Activated CD4-positive, alpha-beta T cell treated with anti-CD3 and anti-CD28 coated beads, Interleukin-10, Interleukin-2, amounts not matched to agents 100 ng/mL and 50 ng/mL, durations not matched to agents 16 hours and 8 hours (primary cell): ENCODE results near the gene IQSEC1.

Experiments used
- DNase-seq: peaks from one replicate; pipeline ENCODE4 v3.0.0-alpha.2; 2020

Gene IQSEC1

DNA sequence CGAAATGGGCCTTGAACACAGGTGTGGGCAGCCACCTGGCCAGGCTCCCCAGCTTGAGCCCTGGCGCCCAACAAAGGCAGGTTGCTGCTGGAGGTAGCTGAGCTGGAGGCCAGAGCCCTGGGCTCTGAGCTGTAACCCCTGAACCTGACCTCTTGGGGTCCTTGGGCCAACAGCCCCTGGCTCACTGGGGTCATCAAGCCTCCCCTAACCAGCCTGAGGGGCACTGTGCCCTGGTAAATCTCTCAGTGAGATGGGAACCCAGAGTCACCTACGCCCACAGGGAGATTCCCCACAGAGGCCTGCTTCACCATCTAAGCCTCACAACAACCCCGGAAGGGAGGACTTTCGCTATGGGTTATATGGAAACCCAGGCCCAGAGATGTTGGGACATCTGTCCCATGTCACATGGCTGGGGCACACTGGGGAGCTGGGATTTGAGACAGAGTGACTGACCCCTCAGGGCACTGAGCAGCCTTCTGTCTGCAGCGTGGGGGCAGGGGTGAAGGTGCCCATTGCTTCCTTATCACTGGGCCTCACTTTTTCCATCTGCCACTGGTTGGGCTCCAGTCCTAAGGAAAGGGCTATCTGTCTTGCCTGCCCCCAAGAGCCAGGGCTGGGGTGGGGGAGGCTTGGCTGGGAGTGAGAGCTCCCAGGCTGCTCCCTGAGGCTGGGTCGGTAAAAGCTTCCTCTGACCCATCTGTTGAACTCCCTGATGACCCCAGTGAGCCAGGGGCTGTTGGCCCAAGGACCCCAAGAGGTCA lies 59.1 kb downstream of the IQSEC1 start:
- peak; percentile 71 for DNase-seq

DNA sequence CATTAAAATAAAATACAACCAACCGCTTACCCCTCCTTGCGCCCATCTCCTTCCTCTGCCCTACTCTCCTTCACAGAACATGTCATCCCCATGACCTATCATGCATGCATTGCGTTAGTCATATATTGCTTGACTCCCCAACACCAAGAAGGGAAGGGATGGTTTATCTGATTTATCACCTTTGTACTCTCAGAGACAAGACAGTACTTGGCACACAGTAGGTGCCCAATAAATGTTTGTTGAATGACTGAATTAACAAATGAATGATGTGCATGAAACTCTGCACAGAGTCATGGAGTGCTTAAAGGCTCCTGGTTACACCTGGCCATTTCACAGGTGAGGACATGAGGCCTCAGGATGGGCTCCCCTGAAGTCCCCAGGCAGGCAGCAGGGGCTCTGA lies 59.7 kb downstream of the IQSEC1 start:
- peak; percentile 48 for DNase-seq

DNA sequence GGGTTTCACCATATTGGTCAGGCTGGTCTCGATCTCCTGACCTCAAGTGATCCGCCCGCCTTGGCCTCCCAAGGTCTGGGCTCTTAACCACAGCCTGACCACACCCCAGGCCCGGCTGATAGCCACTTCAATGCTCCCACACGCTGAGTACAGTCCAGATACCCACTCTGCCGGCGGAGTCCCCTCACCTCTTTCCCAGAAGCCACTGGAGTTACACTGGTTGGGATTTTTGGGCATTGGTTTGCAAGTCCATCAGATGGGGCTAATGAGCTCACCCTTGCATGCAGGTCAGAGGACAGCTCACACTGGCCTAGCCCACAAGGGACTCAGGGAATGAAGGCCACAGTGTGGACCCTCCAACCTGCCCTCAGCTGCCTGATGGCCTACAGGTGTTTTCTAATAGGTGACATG lies 60.1 kb downstream of the IQSEC1 start:
- no peak for DNase-seq

DNA sequence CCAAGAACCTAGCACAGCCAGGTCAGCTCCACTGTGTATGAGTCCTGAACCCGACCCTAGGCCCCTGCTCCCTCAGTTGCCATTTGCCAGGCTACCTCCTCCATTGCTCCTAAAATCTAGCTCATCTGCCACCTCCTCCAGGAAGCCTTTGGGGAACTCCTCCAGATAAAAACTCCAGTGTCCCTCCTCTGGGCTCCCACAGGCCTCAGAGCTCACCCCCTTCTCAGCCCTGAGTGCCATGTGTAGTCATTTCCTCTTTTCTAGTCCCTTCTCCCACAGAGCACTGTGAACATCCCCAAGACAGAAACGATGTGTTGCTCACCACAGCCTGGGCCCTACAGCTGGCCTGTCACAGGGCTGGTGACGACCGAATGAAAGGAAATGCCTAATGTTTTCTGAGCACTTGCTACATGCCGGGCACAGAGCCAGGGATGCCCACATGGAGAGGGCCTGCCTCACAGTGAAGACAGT lies 61.0 kb downstream of the IQSEC1 start:
- DNase-seq: peak; percentile 82

DNA sequence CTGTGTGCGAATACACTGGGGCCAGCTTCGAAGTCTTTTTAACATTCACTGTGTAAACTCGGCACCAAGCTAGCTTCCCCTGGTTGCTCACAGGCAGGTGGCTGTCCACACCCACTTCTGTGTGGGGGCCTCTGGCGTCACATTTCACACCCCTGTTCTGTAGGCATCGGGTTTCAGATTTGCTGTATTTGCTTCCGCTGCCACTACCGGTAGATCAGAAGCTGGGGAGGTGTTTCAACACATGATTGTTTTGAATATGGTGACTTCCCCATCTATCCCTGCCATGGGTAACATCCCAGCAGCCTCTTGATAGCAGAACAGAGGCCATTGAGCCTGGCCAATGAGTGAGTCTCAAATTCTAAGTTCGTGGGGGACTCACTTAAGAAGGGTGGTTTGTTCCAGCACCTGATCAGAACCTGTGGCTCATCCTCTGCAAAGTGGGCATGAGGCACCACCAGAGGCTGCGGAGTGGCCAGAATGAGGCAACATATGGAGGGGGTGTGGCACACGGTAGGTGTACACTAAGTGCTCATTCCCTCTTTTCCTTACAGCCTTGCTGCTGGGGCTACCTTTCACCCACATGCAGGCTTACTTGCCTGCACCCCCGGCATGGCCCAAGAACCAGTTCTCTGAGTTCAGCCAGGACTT lies 61.5 kb downstream of the IQSEC1 start:
- DNase-seq: peak; percentile 96

DNA sequence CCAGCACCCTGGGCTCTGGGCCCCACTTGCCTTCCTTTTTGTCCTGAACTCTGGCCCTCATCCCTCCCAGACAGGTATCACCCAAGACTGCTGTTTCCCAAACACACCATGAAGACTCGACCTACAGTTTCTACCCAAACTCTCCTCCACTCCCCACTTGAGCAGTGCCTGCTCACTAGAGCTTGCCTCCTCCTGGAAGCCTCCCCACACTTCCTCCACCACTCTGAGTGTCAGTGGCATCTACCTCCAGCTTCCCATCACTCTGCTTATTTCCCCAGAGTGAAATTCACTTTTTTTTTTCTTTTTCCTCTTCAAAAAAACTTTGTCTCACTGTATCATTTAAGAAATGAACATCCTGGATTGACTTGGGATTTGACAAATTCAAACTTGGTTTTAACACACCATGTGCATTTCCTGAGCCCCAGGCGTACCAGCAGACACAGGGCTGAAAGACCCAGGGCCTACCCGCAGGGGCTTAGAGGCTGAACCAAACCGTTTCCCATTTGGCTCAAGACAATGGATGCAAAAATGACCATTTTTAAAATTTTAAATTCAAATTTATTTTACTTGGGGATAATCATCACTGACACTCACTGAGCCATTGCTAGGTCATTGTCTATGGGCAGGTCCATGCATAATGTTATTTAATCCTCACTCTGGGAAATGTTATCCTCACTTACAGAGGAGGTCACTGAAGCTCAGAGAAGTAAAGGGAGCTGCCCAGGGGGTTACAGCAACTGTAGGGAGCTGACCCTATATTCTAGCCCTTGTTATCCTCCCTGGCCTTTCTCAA lies 62.3 kb downstream of the IQSEC1 start:
- DNase-seq: no peak

DNA sequence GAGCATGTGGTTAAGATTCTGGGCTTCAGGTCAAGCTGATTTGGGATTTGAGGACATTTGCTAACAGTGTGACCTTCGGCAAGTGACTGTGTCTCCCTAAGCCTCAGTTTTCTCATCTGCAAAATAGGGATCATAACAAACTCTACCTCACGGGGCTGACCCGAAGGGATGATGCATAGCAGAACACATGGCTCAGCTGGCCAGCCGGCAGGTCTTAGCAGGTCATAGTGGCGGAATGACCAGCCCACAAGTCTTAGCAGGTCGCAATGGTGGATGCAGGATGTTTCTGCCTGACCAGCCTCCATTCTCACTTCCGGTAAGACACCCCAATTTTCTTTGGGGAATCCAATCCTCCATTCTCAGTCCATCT lies 63.3 kb downstream of the IQSEC1 start:
- no peak for DNase-seq

DNA sequence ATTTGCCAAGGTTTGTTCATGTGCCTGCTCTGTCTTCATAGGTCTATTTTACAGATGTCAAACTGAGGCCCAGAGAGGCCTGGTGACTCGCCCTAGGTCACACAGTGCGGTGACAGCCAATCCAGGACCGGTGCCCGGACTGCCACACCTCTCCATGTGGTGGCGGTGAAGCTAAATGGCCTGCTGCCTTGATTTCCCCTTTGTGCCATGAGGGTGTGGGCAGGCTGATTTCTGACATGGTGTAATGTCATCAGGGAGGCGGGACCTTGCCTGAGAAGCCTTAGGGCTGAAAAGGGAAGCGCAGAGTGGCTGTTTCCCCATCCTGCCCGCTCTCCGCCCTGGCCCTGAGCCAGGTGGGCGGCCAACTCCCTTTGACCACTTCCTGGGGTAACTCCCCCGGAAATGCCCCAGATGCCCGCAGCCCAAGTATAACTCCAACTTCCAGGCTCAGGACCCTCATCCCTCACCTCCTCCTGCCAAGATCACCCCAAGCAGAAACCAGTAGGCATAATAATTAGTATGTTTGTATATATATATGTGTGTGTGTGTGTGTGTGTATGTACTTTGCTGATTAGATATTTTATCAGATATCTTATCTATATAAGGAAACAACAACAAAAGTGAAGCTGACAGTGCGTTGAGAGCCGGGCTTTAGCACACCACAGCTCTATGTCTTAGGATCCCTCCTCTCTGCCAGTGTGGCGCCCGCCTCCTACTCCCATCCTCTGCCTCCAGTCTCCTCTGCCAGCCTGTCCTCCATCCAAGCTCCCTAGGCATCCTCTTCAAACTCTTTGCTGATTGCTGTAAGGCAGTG lies 63.9 kb downstream of the IQSEC1 start:
- DNase-seq: peak; percentile 79

DNA sequence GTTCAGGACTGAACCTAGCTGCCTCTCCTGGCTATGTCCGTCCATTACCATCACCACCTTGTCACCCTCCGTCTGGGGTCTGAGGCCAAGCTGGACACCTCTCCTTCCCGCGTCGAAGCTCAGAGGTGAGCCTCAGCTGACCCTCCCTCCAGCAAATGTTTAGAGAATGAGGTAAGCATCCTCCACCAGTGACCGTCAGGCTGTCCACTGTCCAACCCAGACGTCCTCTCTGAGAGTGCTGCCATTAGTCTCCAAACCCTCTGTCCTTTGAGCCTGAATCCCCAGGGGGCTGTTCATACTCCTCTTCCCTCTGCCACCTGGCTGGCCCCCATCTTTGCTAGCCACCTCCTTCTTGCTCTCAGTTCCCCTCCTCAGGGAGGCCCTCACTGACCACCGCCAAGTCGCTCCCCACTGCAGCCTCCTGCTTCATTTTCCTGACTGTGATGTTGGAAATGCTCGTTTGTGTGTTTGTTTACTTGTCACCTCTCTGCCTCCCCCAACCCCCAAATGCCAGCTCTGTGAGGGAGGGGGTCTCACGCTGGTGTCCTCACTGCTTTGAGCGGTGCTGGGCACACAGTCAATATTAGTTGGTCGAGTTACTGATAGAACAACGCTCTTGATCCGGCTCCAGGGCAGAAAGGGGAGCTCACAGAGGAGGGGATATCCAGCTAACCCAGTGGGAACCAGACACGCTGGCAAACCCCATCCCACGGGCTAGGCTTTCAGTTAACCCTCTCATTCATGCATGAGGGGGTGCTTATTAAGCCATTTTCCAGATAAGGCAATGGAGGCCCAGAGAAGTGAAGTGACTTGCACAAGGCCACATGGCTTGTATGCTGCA lies 64.9 kb downstream of the IQSEC1 start:
- no peak for DNase-seq

DNA sequence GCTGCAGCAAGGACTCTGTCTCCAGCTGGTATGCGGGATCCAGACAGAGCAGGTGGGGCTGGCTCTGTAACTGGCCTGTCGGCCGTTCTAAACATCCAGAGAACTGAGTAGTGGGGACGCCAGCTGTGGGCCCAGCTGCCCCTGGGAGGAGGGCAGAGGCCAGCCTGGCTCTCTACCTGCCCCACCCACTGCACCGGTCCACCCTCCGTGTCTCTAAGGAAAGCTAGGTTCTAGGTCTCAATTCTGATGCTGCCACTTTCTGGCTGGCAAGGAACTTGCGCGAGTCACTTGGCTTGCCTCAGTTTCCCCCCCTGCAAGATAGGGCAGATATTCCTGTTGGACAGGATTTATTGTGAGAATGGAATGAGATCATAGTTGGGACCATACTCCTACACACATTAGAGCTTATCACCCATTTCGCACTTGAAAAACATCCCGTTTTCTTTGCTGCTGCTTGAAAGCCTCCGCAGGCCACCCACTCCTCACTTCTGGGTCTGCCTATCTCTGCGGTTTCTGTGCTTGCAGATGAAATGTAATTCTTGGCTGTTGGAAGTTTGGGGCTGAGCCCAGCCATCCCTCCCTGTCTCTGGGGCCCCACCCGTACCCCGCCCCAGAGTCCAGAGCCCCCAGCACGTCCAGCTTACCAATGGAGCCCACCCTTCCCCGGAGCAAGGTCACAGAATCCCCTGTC lies 65.8 kb downstream of the IQSEC1 start:
- DNase-seq: no peak

DNA sequence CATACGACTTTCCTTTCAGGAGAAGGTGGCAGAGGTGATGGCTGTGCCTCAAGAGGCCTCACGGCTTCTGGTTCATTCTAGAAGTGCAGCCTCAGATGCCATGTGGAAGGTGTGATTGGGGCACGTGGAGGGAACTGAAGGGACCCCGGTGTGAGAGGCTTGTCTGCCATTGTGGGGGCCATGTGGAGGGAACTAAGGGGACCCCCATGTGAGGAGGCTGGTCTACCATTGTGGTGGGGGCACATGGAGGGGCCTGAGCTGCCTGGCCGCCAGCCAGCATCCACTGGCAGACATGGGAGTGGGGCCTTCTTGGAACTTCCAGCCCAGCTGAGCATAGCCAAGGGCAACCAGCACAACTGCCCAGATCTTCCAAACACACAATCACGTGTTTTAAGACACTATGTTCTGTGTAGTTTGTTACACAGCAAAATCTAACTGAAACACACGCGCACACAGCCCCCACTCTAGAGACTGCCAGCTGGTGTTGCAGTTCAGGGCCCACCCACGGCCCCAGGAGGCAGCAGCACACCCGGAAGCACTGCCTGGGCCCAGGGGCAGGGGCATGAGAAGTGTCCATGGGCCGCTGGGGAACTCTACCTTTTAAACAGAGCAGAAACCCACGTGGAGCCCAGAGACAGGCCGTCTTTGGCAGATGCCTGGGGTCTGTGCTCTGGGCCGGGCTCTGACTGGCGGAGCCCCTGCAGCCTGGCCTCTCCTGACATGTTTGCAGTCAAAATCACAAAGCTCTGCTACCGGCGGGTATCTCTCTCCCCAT lies 66.8 kb downstream of the IQSEC1 start:
- DNase-seq: no peak

DNA sequence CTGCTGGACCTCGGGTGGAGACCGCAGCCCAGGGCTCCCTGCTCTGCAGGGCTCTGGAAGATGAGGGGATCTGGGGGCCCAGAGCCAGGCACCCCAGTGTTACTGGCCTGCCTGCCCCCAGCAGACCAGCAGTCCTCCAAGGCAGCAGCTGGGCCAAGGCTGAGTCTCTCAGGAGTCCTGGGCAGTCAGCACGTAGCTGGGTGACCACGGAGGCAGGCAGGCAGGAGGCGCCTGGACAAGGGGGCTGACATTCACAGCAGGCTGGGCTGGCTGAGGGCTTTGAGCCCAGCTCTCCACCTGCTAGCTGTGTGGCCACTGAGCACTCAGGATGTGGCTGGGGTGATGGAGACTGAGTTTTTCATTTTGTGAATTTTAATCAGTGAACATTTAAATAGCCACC lies 67.9 kb downstream of the IQSEC1 start:
- no peak for DNase-seq

DNA sequence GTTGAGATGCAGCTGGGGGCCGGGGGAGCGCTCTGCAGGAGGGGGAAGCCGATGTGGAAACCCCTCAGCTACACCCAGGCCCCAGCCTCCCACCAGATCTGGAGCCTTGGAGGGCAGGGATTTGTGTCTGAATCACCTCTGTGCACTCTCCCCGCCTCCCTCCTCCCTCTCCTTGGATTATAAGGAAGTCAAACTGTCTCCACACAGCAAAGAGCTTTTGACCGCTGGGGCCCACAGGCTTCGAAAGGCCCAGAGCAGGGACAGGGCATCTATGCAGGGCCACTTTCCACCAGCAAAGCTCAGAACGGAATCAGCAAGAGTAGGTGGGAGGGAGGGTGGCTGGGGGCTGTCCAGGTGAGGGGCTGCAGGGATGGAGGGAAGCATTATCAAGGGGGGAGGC lies 68.9 kb downstream of the IQSEC1 start:
- DNase-seq: no peak

DNA sequence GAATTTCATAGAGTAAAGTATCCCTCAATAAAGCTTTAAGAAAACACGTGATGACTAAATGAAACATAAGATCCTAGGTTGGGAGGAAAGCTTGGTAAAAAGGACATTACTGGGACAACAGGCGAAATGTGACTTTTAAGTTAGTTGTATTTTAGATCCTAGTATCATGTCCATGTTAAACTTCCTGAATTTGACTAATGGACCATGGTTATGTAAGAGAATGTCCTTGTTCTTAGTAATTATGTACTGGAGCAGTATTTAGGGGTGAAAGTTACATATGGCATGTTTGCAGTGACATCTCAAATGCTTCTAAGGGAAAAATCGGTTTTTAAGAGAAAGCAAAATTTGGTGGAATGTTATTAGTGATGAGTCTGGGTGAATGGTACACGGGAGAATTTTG lies 69.6 kb downstream of the IQSEC1 start:
- DNase-seq: no peak

DNA sequence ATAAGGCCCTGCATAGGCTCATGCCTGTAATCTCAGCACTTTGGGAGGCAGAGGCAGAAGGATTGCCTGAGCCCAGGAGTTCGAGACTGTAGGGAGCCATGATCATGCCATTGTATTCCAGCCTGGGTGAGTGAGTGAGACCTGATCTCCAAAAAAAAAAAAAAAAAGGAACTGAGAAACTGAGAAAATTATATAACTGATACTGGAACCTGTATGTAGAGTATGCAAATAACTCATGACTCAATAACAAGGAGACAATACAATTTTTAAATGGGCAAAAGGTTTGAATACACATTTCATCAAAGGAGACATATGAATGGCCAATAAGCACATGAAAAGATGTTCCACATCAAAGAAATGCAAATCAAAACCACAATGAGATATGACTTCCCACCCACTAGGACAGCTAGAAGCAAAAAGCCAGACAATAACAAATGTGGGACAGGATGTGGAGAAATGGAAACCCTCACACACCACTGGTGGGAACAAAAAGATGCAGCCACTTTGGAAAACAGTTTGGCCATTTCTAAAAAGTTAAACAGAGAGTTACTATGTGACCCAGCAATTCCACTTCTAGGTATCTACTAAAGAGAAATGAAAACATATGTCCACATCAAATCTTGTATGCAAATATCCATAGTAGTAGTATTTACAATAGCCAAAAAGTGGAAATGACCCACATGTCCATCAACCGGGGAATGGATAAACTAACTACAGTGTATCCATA lies 70.7 kb downstream of the IQSEC1 start:
- DNase-seq: peak; percentile 55

DNA sequence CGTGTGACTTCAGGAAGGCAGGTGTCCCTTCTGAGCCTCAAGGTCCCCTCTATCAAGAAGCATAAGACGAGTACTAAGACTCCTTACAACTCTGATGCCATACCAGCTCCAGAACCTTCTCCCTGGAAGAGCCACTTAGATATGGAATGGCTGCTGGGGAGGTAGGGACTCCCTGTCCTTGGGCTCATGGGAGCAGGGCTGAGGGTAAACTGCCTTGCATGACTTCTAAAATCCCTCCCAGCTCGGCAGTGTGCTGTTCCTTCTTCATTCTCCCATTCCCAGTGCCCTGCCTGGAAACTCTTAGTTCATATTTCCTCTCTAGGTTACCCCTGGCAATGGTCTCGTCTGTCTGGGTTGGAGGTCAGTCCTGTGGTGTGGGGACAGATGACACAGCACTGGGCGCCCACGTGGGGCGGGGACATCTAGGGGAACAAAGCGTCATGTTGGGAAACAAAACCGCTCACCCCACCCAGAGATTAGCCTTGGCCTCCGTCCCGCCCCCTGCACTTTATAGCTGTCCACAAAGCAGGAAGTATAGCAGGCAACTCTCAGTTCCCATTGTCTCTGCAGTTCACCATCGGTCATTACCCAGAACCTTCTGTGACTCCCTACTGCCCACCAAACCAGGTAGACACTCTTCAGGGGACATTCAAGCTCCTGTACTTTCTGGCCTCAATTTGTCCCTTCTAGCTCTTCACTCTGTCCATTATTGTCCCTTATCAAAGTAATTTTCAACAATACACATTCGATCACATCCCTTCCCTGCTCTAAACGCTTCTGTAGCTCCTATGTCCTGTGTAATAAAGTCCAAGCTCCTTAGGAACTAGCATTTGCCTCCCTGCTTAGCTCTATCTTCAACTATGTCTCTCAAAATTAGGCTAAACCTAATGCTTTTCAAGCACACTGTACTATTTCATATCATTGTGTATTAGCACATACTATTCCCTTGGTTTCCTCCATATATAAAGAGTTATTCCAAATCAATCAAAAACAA lies 73.8 kb downstream of the IQSEC1 start:
- DNase-seq: no peak

DNA sequence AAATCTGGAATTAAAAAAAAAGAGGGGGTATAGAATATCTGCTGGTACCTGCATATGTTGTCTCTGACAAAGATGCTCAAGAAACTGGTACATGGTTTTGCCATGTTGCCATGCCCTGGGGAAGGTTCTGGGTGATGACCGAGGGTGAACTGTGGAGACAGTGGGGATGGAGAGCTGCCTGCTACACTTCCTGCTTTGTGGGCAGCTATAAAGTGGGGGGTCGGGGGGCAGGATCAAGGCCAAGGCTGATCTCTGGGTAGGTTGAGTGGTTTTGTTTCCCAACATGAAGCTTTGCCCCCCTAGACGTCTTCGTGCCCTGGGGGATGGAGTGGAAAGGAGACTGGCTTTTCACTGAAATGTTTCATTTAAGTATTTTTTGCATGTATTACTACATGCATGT lies 74.6 kb downstream of the IQSEC1 start:
- DNase-seq: no peak

DNA sequence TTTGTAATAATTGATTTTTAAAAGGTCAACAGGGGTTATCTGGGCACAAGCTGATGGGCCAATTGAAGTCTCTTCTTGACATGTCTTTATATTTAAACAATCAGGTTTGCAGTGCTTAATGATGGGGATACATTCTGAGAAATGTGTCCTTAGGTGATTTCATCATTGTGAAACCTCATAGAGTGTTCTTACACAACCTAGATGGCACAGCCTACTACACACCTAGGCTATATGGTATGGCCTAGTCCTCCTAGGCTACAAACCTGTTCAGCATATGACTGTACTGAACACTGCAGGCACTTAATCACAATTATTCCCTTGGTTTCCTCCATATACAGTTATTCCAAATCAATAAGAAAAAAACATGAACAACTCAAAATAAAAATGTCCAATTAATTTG lies 75.8 kb downstream of the IQSEC1 start:
- no peak for DNase-seq

DNA sequence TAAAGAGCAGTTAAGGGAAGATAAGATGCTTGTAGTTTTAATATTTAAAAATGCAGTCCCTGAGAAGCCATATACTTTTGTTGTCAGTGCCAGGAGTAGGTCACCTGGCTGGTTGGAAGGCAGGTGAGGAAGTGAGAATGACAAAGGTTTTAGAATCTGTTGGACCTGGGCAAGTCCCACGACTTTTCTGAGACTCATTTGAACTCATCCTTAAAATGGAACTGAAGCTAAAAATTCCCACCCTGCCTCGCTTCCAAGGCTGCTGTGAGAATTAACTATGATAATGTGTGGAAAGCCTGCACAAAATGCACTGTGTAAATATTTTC lies 77.1 kb downstream of the IQSEC1 start:
- no peak for DNase-seq
